CD14-positive monocyte (primary cell): Measurements from ENCODE around the gene PHF21B. TPM values are rescaled to one million over a fixed set of nuclear protein-coding genes. Genes with fewer than 3 reads are reported as not detected.

Experiments
- DNase-seq, 3 donors: peaks; one replicate each; pipeline ENCODE4 v3.0.0-alpha.2; 2011 to 2022
- H2AFZ ChIP-seq: 2 replicates; pipeline ENCODE4 v1.6.0; 2012; ENCODE audit warnings: mild to moderate bottlenecking, low read depth, low read length, inconsistent platforms; ENCODE audit not compliant: insufficient read depth, poor library complexity, severe bottlenecking
- H3K27ac ChIP-seq, 2 donors: 1 replicate in 1 of 2; 2 replicates in 1 of 2; pipeline ENCODE4 v1.5.1; 2012 to 2013; ENCODE audit warnings: low read length in 2 of 2, control low read depth in 1 of 2, inconsistent platforms in 1 of 2, low read depth in 1 of 2, mild to moderate bottlenecking in 1 of 2
- H3K27me3 ChIP-seq, 2 donors: one replicate each; pipeline versions ENCODE4 v1.6.0 to v1.6.1; 2011 to 2013; ENCODE audit warnings: low read length in 2 of 2; ENCODE audit not compliant: control insufficient read depth in 2 of 2, insufficient read depth in 2 of 2
- H3K36me3 ChIP-seq, 2 donors: replicated peaks in 1 of 2; 1 replicate in 1 of 2; 2 replicates in 1 of 2; pipeline versions ENCODE4 v1.5.1 to v1.6.1; 2012 to 2013; ENCODE audit warnings: low read length in 2 of 2, control low read depth in 1 of 2, inconsistent platforms in 1 of 2, mild to moderate bottlenecking in 1 of 2; ENCODE audit not compliant: insufficient read depth in 2 of 2, control insufficient read depth in 1 of 2
- H3K4me1 ChIP-seq, 2 donors: 1 replicate in 1 of 2; 2 replicates in 1 of 2; pipeline versions ENCODE4 v1.5.1 to v1.6.1; 2012 to 2013; ENCODE audit warnings: low read length in 2 of 2, control low read depth in 1 of 2, inconsistent platforms in 1 of 2, mild to moderate bottlenecking in 1 of 2, moderate library complexity in 1 of 2; ENCODE audit not compliant: insufficient read depth in 2 of 2, control insufficient read depth in 1 of 2
- H3K4me2 ChIP-seq: replicated peaks from 2 replicates; pipeline ENCODE3; 2012; ENCODE audit warnings: low read length, moderate library complexity, mild to moderate bottlenecking; ENCODE audit not compliant: poor library complexity, severe bottlenecking; ENCODE audit errors: extremely low read depth
- H3K4me3 ChIP-seq, 3 experiments: fragments of 200-600 bp in 1 of 3; sonication (generic) in 1 of 3; replicated peaks in 1 of 3; 1 replicate in 2 of 3; 2 replicates in 1 of 3; pipeline ENCODE4 v1.5.1; 2011 to 2013; ENCODE audit warnings: low read length in 3 of 3, mild to moderate bottlenecking in 3 of 3, control low read depth in 2 of 3, low read depth in 2 of 3, inconsistent platforms in 1 of 3, moderate library complexity in 1 of 3
- H3K79me2 ChIP-seq: 2 replicates; pipeline ENCODE4 v1.6.0; 2012; ENCODE audit warnings: mild to moderate bottlenecking, control low read depth, inconsistent platforms, low read length, moderate library complexity; ENCODE audit not compliant: insufficient read depth
- H3K9ac ChIP-seq: 2 replicates; pipeline ENCODE4 v1.6.0; 2017; ENCODE audit warnings: low read length, mild to moderate bottlenecking; ENCODE audit not compliant: insufficient read depth, poor library complexity, severe bottlenecking
- H3K9me3 ChIP-seq, 2 donors: replicated peaks in 1 of 2; 1 replicate in 1 of 2; 2 replicates in 1 of 2; pipeline versions ENCODE4 v1.5.1 to v1.6.1; 2012 to 2013; ENCODE audit warnings: low read length in 2 of 2, control low read depth in 1 of 2; ENCODE audit not compliant: control insufficient read depth in 1 of 2, insufficient read depth in 1 of 2
- H4K20me1 ChIP-seq: 2 replicates; pipeline ENCODE4 v1.6.0; 2012; ENCODE audit warnings: mild to moderate bottlenecking, low read length, control low read depth, moderate library complexity; ENCODE audit not compliant: insufficient read depth
- H3K27ac Mint-ChIP-seq, 7 donors: one replicate each; pipeline ENCODE4 v1.8.0; 2020; ENCODE audit warnings: mild to moderate bottlenecking in 7 of 7, mixed read lengths in 7 of 7, moderate library complexity in 6 of 7, inconsistent platforms in 2 of 7
- H3K27me3 Mint-ChIP-seq, 3 donors: one replicate each; pipeline ENCODE4 v1.8.0; 2021 to 2022; ENCODE audit warnings: low read depth in 3 of 3, mild to moderate bottlenecking in 3 of 3, mixed read lengths in 3 of 3, moderate library complexity in 3 of 3, inconsistent platforms in 1 of 3
- H3K36me3 Mint-ChIP-seq, 2 donors: one replicate each; pipeline ENCODE4 v1.8.0; 2020; ENCODE audit warnings: mixed read lengths in 2 of 2, inconsistent platforms in 1 of 2, mild to moderate bottlenecking in 1 of 2
- H3K4me1 Mint-ChIP-seq: one replicate; pipeline ENCODE4 v1.8.0; 2020; ENCODE audit warnings: mild to moderate bottlenecking, mixed read lengths
- H3K4me3 Mint-ChIP-seq, 2 donors: one replicate each; pipeline ENCODE4 v1.8.0; 2020; ENCODE audit warnings: mild to moderate bottlenecking in 2 of 2, mixed read lengths in 2 of 2, moderate library complexity in 1 of 2
- H3K9me3 Mint-ChIP-seq, 7 donors: one replicate each; pipeline ENCODE4 v1.8.0; 2020 to 2022; ENCODE audit warnings: mixed read lengths in 7 of 7, mild to moderate bottlenecking in 6 of 7, moderate library complexity in 6 of 7, inconsistent platforms in 2 of 7
- WGBS: methylation state at CpG from one replicate; pipeline ENCODE4 v1.1.5; 2013; ENCODE audit warnings: missing lambda C conversion rate; ENCODE audit not compliant: insufficient coverage; 5-methylcytosine and 5-hydroxymethylcytosine counted together
- intact Hi-C, 2 donors: fragments of 100-400 bp; cut with micrococcal nuclease; formaldehyde crosslinking; loops; one replicate each; pipeline versions ENCODE4 v1.15.0 to v1.15.1; 2023
- polyA plus RNA-seq, 3 donors: library from polyadenylated mRNA; depleted of rRNA in 1 of 3; unstranded in 2 of 3; stranded (reverse) in 1 of 3; fragments of 300-500 nt in 2 of 3; fragments of >200 nt in 1 of 3; fragmentation: Illumina TruSeq in 2 of 3; gene quantifications; 1 replicate in 2 of 3; 2 replicates in 1 of 3; pipeline ENCODE4 v1.2.3, GENCODE V29; 2012 to 2021
- TF ChIP-seq, protein P1 (sequence below): fragments of 200-600 bp; IDR thresholded peaks from one replicate; pipeline ENCODE4 v1.8.0; 2022; ENCODE audit warnings: antibody characterized with exemption, mild to moderate bottlenecking

PHF21B gene
- polyA plus RNA-seq, 3 donors, result not detected

GRCh38 chr22:44964722-44965078 is 45.1 kb downstream of the PHF21B start:
- Histone ChIP-seq H3K4me3 (no peak overlapping the region), H3K27me3 (no peaks in the 10 kb centered on the region), H3K9ac (no peak overlapping the region), H3K4me1 (no peaks in the 10 kb centered on the region), H4K20me1 (no peaks in the 10 kb centered on the region), H3K36me3 (no peaks in the 10 kb centered on the region), H3K27ac (no peak overlapping the region), H3K4me2 (no peak overlapping the region), H3K9me3 (no peaks in the 10 kb centered on the region), H3K79me2 (no peaks in the 10 kb centered on the region), H2AFZ (no peak overlapping the region)
- no peaks in the 10 kb centered on the region for H3K36me3 Mint-ChIP-seq
- H3K4me1 Mint-ChIP-seq, result no peaks in the 10 kb centered on the region
- TF ChIP-seq, protein P1, sequence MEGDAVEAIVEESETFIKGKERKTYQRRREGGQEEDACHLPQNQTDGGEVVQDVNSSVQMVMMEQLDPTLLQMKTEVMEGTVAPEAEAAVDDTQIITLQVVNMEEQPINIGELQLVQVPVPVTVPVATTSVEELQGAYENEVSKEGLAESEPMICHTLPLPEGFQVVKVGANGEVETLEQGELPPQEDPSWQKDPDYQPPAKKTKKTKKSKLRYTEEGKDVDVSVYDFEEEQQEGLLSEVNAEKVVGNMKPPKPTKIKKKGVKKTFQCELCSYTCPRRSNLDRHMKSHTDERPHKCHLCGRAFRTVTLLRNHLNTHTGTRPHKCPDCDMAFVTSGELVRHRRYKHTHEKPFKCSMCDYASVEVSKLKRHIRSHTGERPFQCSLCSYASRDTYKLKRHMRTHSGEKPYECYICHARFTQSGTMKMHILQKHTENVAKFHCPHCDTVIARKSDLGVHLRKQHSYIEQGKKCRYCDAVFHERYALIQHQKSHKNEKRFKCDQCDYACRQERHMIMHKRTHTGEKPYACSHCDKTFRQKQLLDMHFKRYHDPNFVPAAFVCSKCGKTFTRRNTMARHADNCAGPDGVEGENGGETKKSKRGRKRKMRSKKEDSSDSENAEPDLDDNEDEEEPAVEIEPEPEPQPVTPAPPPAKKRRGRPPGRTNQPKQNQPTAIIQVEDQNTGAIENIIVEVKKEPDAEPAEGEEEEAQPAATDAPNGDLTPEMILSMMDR, result no peak
- H3K9me3 Mint-ChIP-seq, result peaks cover 0 to 2% (median 0%) of the 10 kb centered on the region in 7 donors
- H3K4me3 Mint-ChIP-seq, result no peak overlapping the region
- intact Hi-C loops, result no loop called here
- no peak overlapping the region for H3K27ac Mint-ChIP-seq
- WGBS, result 87% methylated on average over 5 of the region's 6 CpGs
- DNase-seq, result no peak
- H3K27me3 Mint-ChIP-seq, result peaks cover 1 to 6% (median 2%) of the 10 kb centered on the region in 3 donors

DNA sequence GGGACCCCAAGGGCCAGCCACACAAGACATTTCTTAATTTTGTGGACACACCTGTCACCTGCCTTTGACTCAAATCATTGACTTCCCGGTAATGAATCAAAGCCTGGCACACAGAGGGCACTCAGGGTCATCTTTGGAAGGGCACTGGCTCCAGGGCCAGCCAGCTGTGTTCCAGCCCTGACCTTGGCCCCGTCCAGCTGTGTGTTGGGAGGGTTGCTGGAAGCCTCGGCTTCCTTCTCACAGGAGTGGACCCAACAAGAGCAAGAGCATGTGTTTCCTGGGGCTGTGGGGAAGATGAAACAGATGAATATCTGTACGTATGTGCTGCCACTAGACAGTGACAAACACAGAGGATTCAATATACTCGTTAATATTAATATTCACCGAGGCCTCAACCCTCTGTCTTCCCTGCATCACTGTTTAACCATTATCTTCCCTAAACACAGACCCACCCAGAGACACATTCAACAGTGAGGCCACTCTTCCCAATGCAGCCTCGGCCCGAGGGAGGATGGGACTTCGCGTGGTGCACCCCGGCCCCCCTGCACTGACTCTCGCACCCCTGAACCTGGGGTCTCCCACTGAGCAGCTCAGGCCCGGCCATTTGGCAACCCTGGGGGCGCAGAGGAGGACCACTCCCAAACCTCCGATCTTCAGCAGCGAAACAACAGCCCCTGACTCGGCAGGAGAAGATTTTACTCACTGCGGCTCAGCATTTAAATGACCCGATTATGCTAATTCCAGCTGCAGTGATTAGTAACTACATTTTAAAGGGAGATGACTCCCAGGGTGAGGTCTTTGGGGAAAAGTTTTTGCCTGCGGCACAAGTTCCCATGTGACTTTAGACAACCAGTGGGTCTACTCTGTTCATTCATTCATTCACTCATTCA is 45.7 kb downstream of the PHF21B start:
- H3K4me1 ChIP-seq, result no peaks in the 10 kb centered on the region
- H3K36me3 Mint-ChIP-seq, result no peaks in the 10 kb centered on the region
- no peaks in the 10 kb centered on the region for H3K36me3 ChIP-seq
- no peak overlapping the region for H3K4me2 ChIP-seq
- intact Hi-C loops, result no loop called here
- H4K20me1 ChIP-seq, result no peaks in the 10 kb centered on the region
- H3K27ac Mint-ChIP-seq, result no peak overlapping the region
- H2AFZ ChIP-seq, result no peak overlapping the region
- H3K9ac ChIP-seq, result no peak overlapping the region
- no peak overlapping the region for H3K4me3 ChIP-seq
- H3K27me3 Mint-ChIP-seq, result peaks cover 1 to 6% (median 4%) of the 10 kb centered on the region in 3 donors
- no peaks in the 10 kb centered on the region for H3K4me1 Mint-ChIP-seq
- no peaks in the 10 kb centered on the region for H3K27me3 ChIP-seq
- H3K9me3 Mint-ChIP-seq, result peaks cover 0 to 2% (median 0%) of the 10 kb centered on the region in 7 donors
- no peak overlapping the region for H3K27ac ChIP-seq
- no peak overlapping the region for H3K4me3 Mint-ChIP-seq
- TF ChIP-seq, protein P1, result no peak
- no peak for DNase-seq
- WGBS, result 87% methylated on average over 11 of the region's 20 CpGs
- H3K79me2 ChIP-seq, result no peaks in the 10 kb centered on the region
- no peaks in the 10 kb centered on the region for H3K9me3 ChIP-seq
